Stimulated activated CD4-positive, alpha-beta T cell treated with anti-CD3 and anti-CD28 coated beads, Interleukin-1b, Interleukin-23, amount 100 ng/mL, for 1 hour (primary cell): Measurements from ENCODE around the gene FREY1.

Experiments used
- DNase-seq, 2 donors: peaks; one replicate each; pipeline ENCODE4 v3.0.0-alpha.2; 2020; ENCODE audit warnings: low read depth in 2 of 2

The FREY1 gene, protein sequence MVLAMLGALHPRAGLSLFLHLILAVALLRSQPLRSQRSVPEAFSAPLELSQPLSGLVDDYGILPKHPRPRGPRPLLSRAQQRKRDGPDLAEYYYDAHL

DNA sequence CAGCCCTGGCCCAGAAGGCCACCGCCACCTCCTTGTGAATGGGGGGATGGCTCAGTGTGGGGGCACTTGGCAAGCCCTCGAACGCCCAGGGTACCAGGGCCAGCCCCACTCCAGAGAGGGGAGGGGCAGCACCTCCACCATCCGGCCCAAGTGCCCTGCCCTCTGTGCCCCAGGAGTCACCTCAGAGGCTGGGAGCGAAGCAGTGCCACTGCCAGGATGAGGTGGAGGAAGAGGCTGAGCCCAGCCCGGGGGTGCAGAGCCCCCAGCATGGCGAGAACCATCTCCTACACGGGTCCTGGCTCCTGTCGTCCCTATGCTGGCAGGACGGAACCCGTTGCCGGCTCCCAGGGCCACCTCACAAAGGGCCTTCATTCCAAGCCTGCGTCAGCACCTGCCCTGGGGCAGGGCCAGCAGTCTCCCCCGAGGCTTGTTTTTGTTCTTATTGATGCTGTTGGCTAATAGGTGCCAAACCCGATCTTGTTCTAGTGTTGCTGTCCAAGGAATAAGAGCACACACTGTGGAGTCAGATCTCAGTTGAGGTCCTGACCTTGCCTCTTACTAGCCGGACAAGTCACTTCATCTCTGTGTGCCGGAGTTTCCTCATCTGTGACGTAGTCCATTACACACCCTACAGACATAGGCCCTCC lies at the start of gene FREY1:
Gene FREY1 (minus strand): TSS at position 307 of the 647 bp plus-strand sequence. CDS start 26 bp downstream, at position 281.
- DNase-seq: no peak

DNA sequence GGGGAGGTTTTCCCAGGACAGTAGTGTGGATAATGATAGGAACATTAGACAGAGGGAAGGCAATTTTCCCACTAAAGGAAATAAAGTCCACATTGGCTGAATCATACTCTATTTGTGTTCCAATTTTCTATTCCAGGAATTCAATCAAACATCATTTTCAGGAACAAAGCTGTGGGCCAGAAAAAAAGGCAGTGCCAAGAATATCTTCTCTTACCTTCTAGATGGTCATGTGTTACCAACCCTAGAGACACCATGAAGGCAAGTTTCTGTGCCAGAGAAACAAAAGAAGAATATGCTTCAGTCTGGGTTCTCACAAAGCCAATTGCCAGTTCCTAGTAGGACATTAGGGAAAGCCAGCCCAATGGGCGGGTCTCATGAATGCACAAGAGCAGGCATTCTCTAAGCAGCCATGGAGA lies 42.9 kb upstream of the FREY1 start:
- DNase-seq: no peak

DNA sequence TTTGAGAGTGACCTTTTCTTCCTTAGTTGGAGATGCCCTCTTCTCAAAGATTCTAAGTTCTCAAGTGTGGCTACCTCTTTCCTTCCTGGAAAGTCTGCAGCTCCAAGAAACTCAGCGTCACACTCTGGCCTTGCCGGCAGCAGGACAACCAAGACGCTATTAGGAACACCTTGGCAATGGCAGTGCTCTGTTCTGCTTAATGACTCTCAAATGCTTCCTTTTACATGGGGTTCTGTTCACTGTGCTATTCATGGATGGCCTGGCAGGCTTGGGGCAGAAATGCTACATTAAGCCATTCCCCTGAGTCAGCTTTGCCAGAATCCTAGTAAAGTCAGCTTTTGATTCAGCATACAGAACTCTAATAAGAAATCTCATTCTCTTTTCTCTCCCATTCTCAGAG lies 41.3 kb upstream of the FREY1 start:
- no peak for DNase-seq

DNA sequence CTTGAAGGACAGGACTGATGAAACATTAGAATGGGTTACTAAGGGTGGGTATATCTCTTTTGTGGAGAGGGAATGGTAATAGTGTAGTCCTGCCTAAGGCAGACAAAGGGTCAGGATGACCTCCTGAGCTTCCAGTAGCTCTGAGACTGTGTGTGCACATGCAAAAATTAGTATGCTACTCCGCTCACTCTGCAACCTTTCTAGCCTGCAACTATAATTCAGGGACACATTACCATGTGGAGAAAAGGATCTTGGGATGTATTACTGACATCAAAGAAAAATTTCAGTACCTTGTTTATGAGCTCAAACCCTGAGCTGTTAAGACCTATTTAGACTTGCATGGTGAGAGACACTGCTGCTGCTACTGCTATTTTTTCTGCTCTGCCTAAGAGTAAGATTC lies 40.8 kb upstream of the FREY1 start:
- DNase-seq: no peak

DNA sequence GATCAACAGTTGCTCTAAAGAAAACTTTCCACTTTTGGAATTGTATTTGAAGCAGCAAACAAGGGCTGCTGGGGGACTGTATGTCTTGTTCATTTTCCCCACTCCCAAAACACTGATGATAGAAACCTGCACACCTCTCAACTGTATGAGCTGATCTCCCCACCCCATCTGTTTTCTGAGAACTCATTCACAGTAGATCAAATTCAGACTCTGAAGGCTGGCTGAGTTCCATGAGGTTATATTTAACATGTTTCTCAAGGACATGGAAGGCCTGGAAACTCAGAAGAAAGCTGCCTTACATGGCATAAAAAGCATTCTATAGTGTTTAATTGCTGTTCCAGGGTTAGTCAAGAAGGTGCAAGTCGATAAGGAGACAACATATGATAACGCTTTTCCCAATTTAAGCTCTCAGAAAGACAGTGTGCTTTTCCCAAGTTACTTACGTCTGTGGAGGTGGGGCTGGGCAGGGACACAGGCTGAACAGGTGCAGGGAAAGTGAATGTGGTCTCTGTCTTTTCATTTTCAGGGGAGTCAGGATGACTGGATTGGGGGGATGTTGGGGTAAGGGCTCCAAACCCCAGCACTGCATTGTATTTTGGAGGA lies 38.4 kb upstream of the FREY1 start:
- no peak for DNase-seq

DNA sequence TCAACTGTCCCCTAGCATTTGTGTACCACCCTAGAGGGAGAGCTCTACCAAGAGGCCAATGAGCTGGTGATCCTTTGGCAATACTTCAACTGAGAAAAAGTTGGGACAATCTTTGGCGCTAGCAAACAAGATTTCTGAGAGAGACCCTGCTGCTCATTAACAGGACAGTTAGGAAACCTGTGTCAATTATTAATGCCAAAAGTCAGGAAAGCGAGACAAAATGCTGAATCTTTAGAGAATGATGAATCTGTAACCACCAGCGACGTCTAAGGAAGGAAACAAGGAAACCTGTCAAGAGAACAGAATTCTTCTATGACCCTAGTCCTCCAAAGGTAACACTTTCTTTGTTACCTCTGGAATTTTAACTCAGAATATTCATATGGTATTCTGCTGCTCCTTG lies 35.3 kb upstream of the FREY1 start:
- DNase-seq: no peak

DNA sequence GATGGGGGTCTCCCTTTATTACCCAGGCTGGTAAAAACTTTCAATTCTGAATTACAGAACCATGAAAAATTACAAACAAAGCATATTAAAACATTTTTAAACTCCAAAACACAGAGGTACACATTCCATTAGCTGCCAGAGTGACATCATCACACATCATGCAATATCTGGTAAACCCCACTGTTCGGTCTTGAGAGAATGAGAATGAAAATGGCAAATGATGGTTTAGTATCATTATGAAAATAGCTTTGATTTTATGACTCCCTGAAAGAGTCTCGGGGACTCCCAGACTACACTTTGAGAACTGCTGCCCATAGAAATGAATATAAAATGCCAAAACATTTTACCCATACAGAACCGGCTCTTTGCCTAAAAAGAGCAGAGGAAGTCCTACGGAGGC lies 34.2 kb upstream of the FREY1 start:
- DNase-seq: no peak

DNA sequence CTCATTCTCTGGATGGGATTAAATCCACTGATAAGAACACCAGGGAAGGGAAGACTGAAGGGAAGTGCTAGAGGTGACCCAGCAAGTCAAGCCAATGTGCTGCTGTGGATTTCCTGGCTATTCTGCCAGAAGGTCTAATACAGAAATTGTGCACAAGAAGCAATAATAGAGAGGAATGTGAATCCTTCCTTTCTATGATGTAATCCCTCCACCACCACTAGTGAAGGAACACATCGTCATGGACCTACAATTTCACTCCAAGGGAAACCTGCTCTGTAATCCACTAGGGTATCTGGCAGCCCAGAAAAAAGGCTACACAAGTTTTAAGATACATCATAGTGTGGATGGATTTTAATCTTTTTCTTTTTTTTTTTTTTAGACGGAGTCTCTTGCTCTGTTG lies 32.8 kb upstream of the FREY1 start:
- DNase-seq: no peak

DNA sequence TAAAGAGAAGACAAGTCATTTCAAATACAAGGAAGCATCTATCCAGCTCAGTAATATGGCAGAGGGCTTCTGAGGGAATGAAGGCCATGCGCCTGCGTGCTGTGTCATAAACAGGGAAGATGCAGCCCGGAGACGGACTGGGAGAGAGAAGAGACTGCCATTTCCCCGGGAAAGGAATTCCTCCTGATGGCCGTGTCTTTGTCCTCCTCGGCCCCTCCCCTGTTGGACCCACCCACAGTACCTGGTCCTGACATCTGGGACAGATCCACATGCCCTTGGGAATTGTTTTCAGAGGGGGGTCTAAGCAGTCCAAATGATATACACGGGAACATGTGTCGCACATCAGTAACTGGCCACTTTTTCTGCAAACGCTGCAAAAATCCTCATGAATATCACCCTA lies 30.8 kb upstream of the FREY1 start:
- DNase-seq: no peak

DNA sequence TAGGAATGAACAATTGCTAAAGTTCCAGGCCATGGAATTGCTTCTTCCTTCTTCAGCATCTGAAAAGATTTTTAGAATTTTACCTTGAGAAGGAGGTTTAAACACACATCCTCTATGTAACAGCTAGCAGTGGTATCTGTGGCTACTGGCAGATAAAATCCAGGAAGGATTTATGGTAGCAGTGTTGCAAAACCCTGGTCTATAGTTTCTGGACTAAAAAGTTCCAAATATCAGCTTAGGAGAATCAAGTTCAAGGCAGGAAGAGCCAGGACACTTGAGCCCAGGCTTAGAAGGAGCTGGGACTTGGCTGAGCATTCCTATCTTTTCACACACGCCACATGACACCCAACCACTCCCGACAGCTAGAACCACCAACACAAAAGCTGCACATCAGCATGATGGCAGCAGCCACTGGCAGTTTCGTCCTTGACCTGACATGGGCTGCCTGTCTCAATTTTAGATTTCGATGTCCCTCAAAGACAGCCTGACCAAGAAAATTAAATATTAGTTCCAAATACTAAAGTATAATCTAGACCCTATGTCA lies 29.5 kb upstream of the FREY1 start:
- DNase-seq: no peak

DNA sequence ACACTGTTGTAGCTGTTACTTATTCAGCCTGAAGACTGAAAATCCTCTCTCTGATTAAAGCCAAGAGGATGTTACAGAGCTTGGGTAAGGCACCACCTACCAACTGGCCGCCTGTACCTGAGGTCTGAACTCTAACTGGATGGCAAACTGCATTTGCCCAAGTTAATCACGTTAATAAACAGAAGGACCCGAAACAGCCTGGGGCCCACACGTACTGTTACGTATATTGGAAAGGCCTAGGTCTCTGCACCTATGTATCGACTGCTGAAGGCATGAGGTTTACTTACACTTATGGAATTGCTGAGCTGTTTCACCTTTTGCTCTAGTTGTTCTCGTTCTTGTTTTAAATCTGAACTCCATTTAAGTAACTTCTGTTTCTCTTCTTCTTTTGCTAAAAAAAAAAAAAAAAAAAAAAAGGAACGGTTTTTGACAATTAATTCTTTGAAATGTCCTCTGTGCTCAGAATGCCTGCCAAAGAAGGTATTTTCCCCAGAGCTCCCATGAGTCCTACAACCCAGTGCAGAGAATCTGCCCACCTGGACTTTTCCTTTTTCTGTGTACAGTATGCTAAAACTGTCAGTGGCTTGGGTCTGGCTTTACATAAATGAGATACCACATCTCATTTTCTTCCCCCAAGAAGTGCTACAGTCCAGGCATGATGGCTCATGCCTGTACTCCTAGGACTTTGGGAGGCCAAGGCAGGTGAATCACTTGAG lies 28.4 kb upstream of the FREY1 start:
- no peak for DNase-seq

DNA sequence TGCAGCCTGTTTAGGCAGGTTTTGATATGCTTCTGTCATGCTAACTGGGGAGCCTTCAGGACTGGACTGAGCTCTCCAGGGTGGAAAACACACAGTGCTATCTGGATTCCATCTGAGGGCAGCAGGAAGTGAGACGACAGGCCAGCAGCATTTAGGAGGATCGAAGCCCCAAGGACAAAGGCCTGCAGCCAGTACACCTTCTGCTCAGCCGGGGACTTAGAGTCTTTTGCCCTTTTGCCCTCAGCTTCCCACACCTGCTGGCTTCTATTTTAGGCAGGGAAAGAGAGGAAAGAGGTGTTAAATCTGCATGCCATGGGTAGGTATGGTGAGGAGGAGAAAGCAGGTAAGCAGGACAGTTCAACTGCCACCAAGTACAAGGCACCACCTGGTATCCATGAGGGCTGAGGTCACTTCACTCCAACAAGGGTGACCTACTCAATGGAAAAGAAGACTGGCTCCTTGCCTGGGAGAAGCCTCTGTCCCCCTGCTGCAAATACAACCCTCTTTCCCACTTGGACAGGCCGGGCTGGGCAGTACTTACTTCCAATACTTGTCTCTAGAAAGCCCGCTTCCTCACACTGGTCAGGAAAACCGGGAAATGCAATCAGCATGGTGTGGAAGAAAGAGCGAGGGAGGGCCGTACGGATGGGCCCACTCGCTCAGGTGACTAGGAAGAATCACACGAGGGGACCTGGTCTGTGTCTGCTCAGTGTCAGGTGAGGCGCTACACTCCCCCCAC lies 27.7 kb upstream of the FREY1 start:
- DNase-seq: no peak

DNA sequence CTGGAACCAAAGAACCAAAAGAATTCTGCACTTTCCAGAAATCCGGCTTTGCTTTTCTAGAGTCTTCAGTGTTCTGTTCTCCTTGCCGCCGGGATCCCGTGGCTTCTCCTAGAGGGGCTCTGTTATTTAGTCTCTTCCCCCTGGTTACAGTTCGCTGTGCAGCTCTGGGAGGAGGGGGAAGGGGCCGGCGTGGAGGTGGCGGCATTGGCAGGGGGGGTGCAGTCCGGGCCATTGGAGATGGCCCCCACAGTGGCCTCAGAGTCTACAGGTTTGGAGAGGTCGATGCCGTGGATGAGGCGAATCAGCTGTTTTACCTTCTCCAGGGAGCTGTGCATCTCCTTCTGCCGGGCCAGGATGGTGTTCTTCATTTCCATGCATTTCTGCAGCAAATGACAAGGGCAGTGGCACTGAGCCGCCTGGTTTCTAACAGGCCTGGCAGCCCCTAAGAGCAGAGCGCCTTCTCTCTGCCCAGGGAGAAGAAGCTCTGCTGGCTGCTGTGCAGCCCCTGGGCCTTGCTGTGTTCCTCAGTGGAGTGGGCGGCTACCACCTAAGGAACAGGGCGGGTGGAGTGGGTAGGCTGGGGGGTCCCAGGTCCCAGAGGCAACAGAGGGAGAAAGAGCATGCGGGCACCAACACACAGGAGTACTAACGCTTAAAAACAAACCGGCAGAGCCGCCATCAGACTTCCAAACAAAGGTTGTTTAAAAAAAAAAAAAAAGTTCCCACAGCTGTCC lies 26.9 kb upstream of the FREY1 start:
- no peak for DNase-seq

DNA sequence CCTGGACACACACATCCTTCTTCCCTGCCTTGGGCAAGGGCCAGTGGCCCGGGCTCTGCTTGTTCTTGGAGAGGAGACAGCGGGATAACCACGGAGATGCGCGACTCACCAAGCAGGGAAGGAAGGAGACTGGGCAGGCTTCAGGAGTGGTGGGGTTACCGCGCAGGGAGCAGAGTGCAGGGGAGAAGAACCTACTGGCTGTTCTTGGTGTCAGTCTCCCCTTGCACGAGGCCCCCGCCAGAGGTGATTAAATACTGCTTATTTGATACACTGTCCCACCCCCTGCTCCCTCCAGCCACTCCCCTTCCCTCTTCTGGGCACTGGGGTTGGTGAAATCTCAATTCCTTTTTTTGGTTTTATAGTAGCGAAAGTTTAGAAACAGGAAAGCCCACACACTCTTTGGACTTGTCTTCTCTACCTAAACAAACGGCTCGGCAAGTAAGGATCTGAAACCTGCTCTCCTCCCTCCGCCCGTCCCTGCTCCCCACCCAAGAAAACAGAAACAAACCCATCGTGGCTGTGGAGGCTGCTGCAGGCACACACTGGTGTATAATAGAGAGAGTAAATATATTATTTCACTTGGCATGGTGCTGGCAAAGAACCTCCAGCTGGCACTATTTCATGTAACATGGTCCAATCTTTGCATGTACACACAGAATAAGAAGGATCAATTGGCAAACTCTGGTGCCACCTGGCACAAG lies 26.2 kb upstream of the FREY1 start:
- DNase-seq: no peak

DNA sequence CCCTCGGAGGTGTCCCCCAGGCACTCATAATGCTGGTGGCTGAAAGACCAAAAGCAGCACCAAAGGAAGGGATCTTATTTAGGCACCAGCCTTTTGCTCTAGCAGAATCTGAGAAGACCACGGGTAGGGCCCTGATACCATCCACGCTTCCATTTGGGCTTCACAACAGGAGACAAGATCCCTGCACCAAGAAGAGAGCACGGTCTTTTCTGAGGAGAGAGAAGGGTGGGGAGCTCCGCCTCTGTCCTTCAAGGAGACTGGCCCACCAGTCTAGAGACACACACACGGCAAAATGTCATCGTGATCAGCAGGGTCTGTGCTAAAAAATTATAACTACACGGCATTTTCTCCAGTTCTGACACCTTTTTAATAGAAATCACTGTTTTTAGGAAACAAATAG lies 25.1 kb upstream of the FREY1 start:
- no peak for DNase-seq

DNA sequence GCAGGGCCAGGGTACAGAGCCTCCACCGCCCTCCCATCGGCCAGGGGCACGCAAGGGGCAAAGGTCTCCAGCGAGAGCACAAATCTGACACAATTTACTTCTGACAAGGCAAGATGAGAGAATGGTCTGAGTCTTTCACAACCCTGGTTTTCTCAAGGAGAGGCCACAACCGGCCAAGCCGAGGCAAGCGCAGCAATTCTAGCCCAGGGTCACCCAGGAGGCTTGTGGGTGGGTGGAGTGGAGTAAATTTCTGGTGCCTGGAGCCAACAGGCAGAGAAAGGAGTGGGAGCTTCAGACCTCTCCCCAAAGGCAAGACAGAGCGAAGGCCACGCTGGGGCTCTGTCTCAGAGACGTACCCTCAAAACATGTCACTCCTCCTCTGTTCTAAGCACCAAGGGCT lies 24.7 kb upstream of the FREY1 start:
- no peak for DNase-seq

DNA sequence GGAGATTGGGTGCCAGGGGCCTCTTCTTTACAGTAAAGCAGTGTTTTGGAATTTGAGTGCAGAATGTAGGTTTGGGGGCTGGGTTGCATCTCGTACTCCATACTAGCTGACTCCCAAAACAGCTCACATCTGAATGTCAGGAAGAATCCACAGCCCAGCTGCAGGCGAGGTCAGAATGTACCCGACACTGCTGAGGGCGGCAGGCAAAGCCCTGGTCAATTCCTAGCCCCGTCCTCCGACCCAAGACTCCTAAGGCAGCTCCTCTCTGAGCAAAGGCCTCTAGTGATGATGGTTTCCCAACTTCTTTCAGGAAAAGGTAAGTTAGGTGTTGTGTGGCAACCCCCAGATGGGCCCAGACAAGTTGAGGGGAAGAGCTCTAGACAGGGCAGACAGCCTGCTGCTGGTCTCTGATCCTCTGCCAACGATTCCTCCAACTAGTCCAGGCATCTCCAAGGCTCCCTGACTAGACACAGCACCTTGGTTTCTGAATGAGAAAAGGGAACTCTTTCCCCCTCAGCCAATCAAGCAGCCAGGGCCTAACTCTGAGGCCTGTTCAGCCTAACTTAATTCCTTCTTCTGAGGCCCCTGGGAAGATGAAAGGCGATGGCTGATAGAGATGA lies 24.0 kb upstream of the FREY1 start:
- DNase-seq: no peak

DNA sequence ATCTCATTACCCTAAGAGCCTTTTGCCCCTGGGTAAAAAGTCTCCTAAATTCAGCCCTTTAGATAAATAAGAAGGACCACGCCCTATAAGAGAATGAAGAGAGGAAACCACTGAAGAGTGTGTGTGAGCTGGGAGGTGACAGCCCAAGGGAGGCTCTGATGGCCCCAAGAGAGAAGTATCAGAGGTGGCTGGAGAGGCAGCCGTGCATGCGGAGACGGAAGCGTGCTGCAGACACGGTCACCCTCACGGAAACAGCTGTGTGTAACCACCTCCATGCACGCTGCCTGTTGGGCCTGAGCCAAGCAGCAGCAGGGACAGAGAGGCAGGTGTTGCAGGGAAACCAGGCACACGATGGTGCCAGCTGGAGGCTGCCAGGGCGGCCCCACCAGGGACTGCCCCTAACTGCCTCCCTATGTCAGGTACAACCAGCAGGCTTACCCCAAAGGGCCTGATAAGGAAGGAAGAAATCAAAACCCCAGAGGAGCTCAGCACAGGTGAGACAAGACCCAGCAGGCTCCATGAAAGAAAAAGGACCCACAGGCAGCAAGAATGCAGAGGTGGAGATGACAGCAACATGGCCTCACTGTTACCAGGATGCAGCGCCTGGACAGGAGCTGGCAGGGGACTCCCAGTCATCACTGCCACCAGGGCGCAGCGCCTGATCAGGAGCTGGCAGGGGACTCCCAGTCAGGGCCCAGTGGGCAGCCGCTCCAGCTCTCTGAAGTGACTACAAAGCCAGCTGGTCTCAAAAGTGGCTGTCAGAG lies 23.1 kb upstream of the FREY1 start:
- DNase-seq: no peak

DNA sequence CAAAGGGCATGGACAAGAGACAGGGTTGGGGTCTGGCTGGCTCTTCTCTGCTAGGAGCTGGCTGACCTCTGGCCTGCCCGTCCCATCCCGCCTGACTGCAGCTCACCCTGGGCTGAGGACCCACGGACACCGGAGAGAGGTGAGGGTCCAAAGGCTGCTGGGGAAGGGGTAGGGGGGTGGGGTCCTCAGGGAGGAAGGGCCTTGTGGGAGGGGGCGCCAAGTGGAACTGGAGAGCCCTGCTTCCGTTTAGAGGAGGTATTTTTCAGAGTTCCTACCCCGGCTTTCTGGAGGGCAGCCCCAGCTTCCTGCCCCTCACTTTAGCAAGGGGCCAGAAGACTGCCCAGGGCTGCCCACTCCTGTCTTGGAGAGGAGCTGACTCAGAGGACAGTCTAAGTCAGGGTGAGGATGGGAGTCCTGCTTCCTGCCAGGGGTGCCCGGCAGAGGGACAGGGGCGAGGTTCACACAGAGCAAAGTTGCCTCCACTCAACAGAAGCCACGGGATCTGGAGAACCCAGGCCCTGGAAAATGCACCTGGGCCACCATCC lies 22.5 kb upstream of the FREY1 start:
- DNase-seq: no peak
